ENCODE measurements around the gene ZFP91.

The ZFP91 gene

GRCh38 chr11:58659910-58660570, 81.2 kb downstream of the ZFP91 start:
- H3K4me3 ChIP-seq (ENCODE audit: control insufficient read depth, low read depth, low read length): no peak overlapping the region
- DNase-seq (ENCODE audit: low read depth): no peak
- no peak for TF ChIP-seq CTCF (conservative IDR thresholded peaks at IDR 0.05; ENCODE audit: control insufficient read depth, insufficient read depth, low read depth, low read length)
